ENCODE measurements around the gene DCDC2. TPM values are rescaled to one million over a fixed set of nuclear protein-coding genes. Genes with fewer than 3 reads are reported as not detected.
"Not testable (repeated sequence)": the region's sequence is repeated elsewhere in the genome, so short reads cannot be mapped to it uniquely, and the experiment has no call there.

DCDC2 gene
- total RNA-seq, 6 experiments from 2014 or later: not detected

DNA sequence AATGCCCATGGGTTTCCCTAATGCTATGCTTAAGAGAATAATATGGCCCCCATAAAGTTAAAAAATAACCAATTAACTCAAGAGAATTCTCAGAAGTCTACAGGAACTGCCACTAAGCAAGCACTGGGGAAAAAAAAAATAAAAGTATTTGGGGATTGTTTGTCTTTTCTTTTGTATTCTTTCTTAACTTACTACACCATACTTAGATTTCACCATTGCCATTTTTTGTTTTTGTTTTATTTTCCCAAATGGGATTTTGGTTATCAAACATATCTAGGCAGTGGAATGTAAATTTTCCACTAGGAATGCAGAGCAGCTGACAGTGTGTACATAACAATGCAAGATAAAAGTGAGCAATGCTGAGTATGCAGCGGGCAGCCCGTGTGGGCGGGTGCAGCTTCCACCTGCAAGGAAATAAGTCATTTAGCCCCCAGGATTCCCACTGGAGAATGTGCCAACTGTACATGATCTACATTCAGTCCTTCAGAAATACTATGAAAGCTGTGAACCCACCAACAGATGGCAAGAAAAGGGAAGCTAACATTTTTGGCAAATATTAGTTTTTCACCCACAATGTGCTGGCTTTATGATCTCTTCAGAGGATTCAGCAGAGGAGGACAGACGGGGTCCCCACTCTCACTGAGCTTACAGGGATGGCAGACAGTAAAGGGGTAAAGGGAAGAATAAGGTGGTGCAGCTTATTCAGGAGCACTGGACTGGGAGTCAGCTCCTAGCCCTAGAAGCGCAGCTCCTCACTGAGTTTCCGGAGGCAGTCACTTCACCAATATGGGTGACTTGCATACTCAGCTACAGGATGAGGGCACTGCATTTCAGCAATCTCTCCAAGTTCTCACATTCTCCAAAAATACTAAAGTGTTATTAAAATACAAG, 44.4 kb downstream of the DCDC2 start:
- Mint-ChIP-seq H3K27me3 (ENCODE audit: insufficient read depth) (no peaks in the 10 kb centered on the region), H3K36me3 (ENCODE audit: low read depth) (no peaks in the 10 kb centered on the region), H3K4me3 (no peak overlapping the region), H3K4me1 (ENCODE audit: low read depth) (no peaks in the 10 kb centered on the region; the same call in 1 of the 2 replicates), H3K9me3 (peaks cover 35% of the 10 kb centered on the region), H3K27ac (no peak overlapping the region)
- no peak for TF ChIP-seq CTCF (IDR thresholded peaks at IDR 0.05)
- DNase-seq: no peak

DNA sequence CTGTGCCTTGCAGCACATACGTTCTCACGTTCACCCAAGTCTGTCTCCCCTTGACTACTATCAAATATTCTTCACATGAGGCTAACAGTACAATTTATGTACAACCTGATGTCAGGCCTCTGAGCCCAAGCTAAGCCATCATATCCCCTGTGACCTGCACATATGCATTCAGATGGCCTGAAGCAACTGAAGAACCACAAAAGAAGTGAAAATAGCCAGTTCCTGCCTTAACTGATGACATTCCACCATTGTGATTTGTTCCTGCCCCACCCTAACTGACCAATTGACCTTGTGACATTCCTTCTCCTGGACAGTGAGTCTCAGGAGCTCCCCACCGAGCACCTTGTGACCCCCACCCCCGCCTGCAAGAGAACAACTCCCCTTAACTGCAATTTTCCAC, 46.1 kb downstream of the DCDC2 start:
- H3K27me3 Mint-ChIP-seq (ENCODE audit: insufficient read depth); H3K36me3 Mint-ChIP-seq (ENCODE audit: low read depth); DNase-seq; H3K27ac Mint-ChIP-seq; H3K4me3 Mint-ChIP-seq; H3K4me1 Mint-ChIP-seq (ENCODE audit: low read depth): not testable (repeated sequence)
- H3K9me3 Mint-ChIP-seq: peaks cover 40% of the 10 kb centered on the region

- Mint-ChIP-seq H3K4me3 (no peak overlapping the region), H3K27ac (no peak overlapping the region), H3K9me3 (peaks cover 41% of the 10 kb centered on the region), H3K36me3 (ENCODE audit: low read depth) (no peaks in the 10 kb centered on the region), H3K27me3 (ENCODE audit: insufficient read depth) (peaks cover 5% of the 10 kb centered on the region), H3K4me1 (ENCODE audit: low read depth) (no peaks in the 10 kb centered on the region)
- no peak for DNase-seq
- TF ChIP-seq CTCF (IDR thresholded peaks at IDR 0.05): no peak
Measured at GRCh38 chr6:24307881-24308280, 50.0 kb downstream of the DCDC2 start.

- H3K4me1 Mint-ChIP-seq (ENCODE audit: low read depth): no peaks in the 10 kb centered on the region
- TF ChIP-seq CTCF (IDR thresholded peaks at IDR 0.05): no peak
- no peak overlapping the region for H3K4me3 Mint-ChIP-seq
- no peak overlapping the region for H3K27ac Mint-ChIP-seq
- peaks cover 46% of the 10 kb centered on the region for H3K9me3 Mint-ChIP-seq
- no peaks in the 10 kb centered on the region for H3K36me3 Mint-ChIP-seq (ENCODE audit: low read depth)
- DNase-seq: no peak
- H3K27me3 Mint-ChIP-seq (ENCODE audit: insufficient read depth): peaks cover 5% of the 10 kb centered on the region
Measured at GRCh38 chr6:24306936-24307335, 50.9 kb downstream of the DCDC2 start.

- Mint-ChIP-seq H3K36me3 (ENCODE audit: low read depth) (no peaks in the 10 kb centered on the region), H3K4me3 (no peak overlapping the region), H3K27me3 (ENCODE audit: insufficient read depth) (peaks cover 5% of the 10 kb centered on the region), H3K9me3 (peaks cover 41% of the 10 kb centered on the region), H3K4me1 (ENCODE audit: low read depth) (no peaks in the 10 kb centered on the region), H3K27ac (no peak overlapping the region)
- no peak for TF ChIP-seq CTCF (IDR thresholded peaks at IDR 0.05)
- DNase-seq: no peak
Measured at GRCh38 chr6:24306038-24306437, 51.8 kb downstream of the DCDC2 start.

DNA sequence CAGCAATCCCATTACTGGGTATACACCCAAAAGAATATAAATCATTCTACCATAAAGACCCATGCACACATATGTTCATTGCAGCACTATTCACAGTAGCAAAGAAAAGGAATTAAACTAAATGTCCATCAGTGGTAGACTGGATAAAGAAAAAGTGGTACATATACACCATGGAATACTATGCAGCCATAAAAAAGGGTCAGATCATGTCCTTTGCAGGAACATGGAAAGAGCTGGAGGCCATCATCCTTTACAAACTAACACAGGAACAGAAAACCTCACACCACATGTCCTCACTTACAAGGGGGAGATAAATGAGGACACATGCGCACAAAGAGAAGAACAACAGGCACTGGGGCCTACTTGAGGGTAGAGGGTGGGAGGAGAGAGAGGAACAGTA, 60.9 kb downstream of the DCDC2 start:
- no peak overlapping the region for H3K4me3 Mint-ChIP-seq
- H3K27ac Mint-ChIP-seq: no peak overlapping the region
- no peaks in the 10 kb centered on the region for H3K27me3 Mint-ChIP-seq (ENCODE audit: insufficient read depth)

GRCh38 chr6:24293852-24294251, 64.0 kb downstream of the DCDC2 start:
- not testable (repeated sequence) for H3K36me3 Mint-ChIP-seq (ENCODE audit: low read depth); H3K4me1 Mint-ChIP-seq (ENCODE audit: low read depth); DNase-seq; H3K4me3 Mint-ChIP-seq; H3K27me3 Mint-ChIP-seq (ENCODE audit: insufficient read depth); H3K27ac Mint-ChIP-seq
- H3K9me3 Mint-ChIP-seq: peaks cover 26% of the 10 kb centered on the region

More for the DNA sequence above, 60.9 kb downstream of the DCDC2 start:
- Mint-ChIP-seq H3K9me3 (peaks cover 26% of the 10 kb centered on the region), H3K4me1 (ENCODE audit: low read depth) (no peaks in the 10 kb centered on the region), H3K36me3 (ENCODE audit: low read depth) (no peaks in the 10 kb centered on the region)
- DNase-seq: no peak
- TF ChIP-seq CTCF (IDR thresholded peaks at IDR 0.05): no peak

Measured in HFFc6 (cell line).